ENCODE data around the gene GAB2. TPM values are rescaled to one million over a fixed set of nuclear protein-coding genes. Genes with fewer than 3 reads are reported as not detected.

Gene GAB2
- total RNA-seq, 3 donors from 2014 or later: 21.5 to 36.1 (median 26.6) TPM

- Histone ChIP-seq H3K4me1 (ENCODE audit: low read depth) (no peaks in the 10 kb centered on the region), H3K9me3 (no peaks in the 10 kb centered on the region), H3K36me3 (ENCODE audit: low read depth) (no peaks in the 10 kb centered on the region), H3K4me3 (no peak overlapping the region)
- DNase-seq (no peak), ATAC-seq (no peak)
- TF ChIP-seq, protein P1, sequence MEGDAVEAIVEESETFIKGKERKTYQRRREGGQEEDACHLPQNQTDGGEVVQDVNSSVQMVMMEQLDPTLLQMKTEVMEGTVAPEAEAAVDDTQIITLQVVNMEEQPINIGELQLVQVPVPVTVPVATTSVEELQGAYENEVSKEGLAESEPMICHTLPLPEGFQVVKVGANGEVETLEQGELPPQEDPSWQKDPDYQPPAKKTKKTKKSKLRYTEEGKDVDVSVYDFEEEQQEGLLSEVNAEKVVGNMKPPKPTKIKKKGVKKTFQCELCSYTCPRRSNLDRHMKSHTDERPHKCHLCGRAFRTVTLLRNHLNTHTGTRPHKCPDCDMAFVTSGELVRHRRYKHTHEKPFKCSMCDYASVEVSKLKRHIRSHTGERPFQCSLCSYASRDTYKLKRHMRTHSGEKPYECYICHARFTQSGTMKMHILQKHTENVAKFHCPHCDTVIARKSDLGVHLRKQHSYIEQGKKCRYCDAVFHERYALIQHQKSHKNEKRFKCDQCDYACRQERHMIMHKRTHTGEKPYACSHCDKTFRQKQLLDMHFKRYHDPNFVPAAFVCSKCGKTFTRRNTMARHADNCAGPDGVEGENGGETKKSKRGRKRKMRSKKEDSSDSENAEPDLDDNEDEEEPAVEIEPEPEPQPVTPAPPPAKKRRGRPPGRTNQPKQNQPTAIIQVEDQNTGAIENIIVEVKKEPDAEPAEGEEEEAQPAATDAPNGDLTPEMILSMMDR (IDR thresholded peaks at IDR 0.05): no peak
- intact Hi-C loops (cut with DNase I, micrococcal nuclease): loop anchor here in 1 of 2 donors (10.0 kb wide), 1 partner anchor 343 kb away; no protein-coding TSS in a partner anchor
Measured at GRCh38 chr11:78221396-78222315, 196.0 kb downstream of the GAB2 start.

- H3K36me3 ChIP-seq (ENCODE audit: low read depth): no peaks in the 10 kb centered on the region
Measured at GRCh38 chr11:78220218-78221157, 197.1 kb downstream of the GAB2 start.

DNA sequence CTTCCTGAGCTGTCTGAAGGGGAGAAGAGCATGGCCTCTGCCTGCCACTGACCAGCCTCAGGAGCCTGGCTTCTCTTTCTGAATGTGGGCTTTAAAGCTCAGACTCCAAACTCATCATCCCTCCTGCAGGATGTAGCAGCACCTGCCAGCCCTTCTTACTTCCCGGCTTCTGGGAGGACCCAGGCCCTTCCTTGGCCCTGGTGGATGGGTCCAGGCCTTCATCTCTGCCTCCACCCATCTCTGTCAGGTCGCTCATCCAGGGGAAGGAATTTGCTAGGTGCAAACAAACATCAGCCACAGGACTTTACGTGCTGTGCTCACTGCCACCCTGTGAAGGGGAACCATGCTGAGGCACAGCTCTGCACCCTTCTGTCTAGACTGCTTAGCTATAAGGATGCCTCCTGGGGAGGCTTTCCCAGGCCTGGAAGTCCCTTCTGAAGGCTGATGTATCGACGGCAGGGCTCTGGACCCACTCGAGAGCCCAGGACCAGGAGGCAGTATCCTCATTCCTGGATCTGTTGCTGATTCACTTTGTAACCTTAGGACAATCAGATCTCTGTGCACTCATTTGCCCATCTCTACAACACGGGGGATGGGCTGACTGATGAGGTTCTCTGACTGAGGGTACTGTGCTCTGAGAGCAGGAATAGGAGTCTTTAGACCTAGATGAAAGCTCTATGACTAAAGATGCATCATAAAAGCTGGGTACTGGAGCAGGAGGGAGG is 198.0 kb downstream of the GAB2 start:
- intact Hi-C loops (cut with DNase I, micrococcal nuclease): loop anchor here in 1 of 2 donors (10.0 kb wide), 1 partner anchor 345 kb away; no protein-coding TSS in a partner anchor
- ATAC-seq (no peak), DNase-seq (no peak)
- Histone ChIP-seq H3K36me3 (ENCODE audit: low read depth) (no peaks in the 10 kb centered on the region), H3K4me1 (ENCODE audit: low read depth) (no peaks in the 10 kb centered on the region), H3K9me3 (no peaks in the 10 kb centered on the region), H3K4me3 (no peak overlapping the region)
- TF ChIP-seq, protein P1 (IDR thresholded peaks at IDR 0.05): no peak

More at GRCh38 chr11:78220218-78221157, 197.1 kb downstream of the GAB2 start:
- TF ChIP-seq, protein P1 (IDR thresholded peaks at IDR 0.05): no peak
- no peaks in the 10 kb centered on the region for H3K9me3 ChIP-seq
- ATAC-seq (no peak), DNase-seq (no peak)
- H3K4me1 ChIP-seq (ENCODE audit: low read depth): no peaks in the 10 kb centered on the region
- intact Hi-C loops (cut with DNase I, micrococcal nuclease): loop anchor here in 1 of 2 donors (10.0 kb wide), 1 partner anchor 344 kb away; no protein-coding TSS in a partner anchor
- H3K4me3 ChIP-seq: no peak overlapping the region

GRCh38 chr11:78218707-78219492 is 198.7 kb downstream of the GAB2 start:
- H3K9me3 ChIP-seq: no peaks in the 10 kb centered on the region
- H3K4me1 ChIP-seq (ENCODE audit: low read depth): no peaks in the 10 kb centered on the region
- DNase-seq: no peak
- TF ChIP-seq, protein P1 (IDR thresholded peaks at IDR 0.05): no peak
- ATAC-seq: no peak
- no peak overlapping the region for H3K4me3 ChIP-seq
- intact Hi-C loops (cut with DNase I, micrococcal nuclease): no loop called here
- H3K36me3 ChIP-seq (ENCODE audit: low read depth): no peaks in the 10 kb centered on the region
